Calu3 (cell line): ENCODE measurements around the gene PROK1. TPM values are rescaled to one million over a fixed set of nuclear protein-coding genes. Genes with fewer than 3 reads are reported as not detected.

Source experiments
- BruUV-seq: library from RNA; stranded (reverse); fragments of 400-500 nt; replicated peaks from 2 replicates; lab custom pipeline; 2021; lab: Mats Ljungman, UMichigan
- CTCF ChIA-PET: fragments of 300-600 bp; sonication (Branson Sonifier 250); formaldehyde crosslinking; loops from one replicate; lab custom pipeline; 2022; ENCODE audit warnings: antibody characterized with exemption; lab: Charles Lee
- DNase-seq: peaks from one replicate; pipeline ENCODE4 v3.0.0; 2022
- H3K27ac Mint-ChIP-seq: one replicate; pipeline ENCODE4 v1.8.0; 2022; ENCODE audit warnings: mixed read lengths; ENCODE audit not compliant: unreplicated experiment
- H3K27me3 Mint-ChIP-seq: one replicate; pipeline ENCODE4 v1.8.0; 2022; ENCODE audit warnings: mixed read lengths; ENCODE audit not compliant: unreplicated experiment
- H3K36me3 Mint-ChIP-seq: one replicate; pipeline ENCODE4 v1.8.0; 2022; ENCODE audit warnings: mild to moderate bottlenecking, moderate library complexity, mixed read lengths; ENCODE audit not compliant: insufficient read depth, unreplicated experiment
- H3K4me1 Mint-ChIP-seq: one replicate; pipeline ENCODE4 v1.8.0; 2022; ENCODE audit warnings: mild to moderate bottlenecking, low read depth, mixed read lengths; ENCODE audit not compliant: unreplicated experiment
- H3K4me3 Mint-ChIP-seq: one replicate; pipeline ENCODE4 v1.8.0; 2022; ENCODE audit warnings: mild to moderate bottlenecking, low read depth, moderate library complexity, mixed read lengths; ENCODE audit not compliant: unreplicated experiment
- H3K9me3 Mint-ChIP-seq: one replicate; pipeline ENCODE4 v1.8.0; 2022; ENCODE audit warnings: low read depth, mixed read lengths; ENCODE audit not compliant: unreplicated experiment
- CTCF ChIP-seq: fragments of 200-600 bp; IDR thresholded peaks from one replicate; pipeline ENCODE4 v1.8.0; 2022; ENCODE audit warnings: antibody characterized with exemption; ENCODE audit not compliant: unreplicated experiment
- intact Hi-C: fragments of 100-400 bp; cut with micrococcal nuclease; formaldehyde crosslinking; loops from one replicate; pipeline ENCODE4 v1.10.0; 2022; ENCODE audit not compliant: unreplicated experiment
- total RNA-seq: library from RNA; stranded (reverse); gene quantifications from 2 replicates; pipeline ENCODE4 v1.2.3, GENCODE V29; 2022

The PROK1 gene
- total RNA-seq, 1 experiment from 2014 or later, result not detected

- Mint-ChIP-seq H3K4me3 (peak within 1 kb of the TSS; percentile 99), H3K27ac (peak within 1 kb of the TSS; percentile 94), H3K9me3 (no peaks in the 10 kb centered on the region), H3K27me3 (no peaks in the 10 kb centered on the region), H3K36me3 (peaks cover 22% of the 10 kb centered on the region), H3K4me1 (peaks cover 11% of the 10 kb centered on the region)
- intact Hi-C loops, result loop anchor here (2.0 to 5.0 kb wide), 2 partner anchors 75 to 205 kb away; no protein-coding TSS in a partner anchor
- peak; percentile 87 for DNase-seq
- CTCF ChIA-PET, result interaction anchor here (1.0 to 1.5 kb wide), 2 partner anchors 69 to 88 kb away, joined by 3 read pairs; no protein-coding TSS in a partner anchor
- no peak for TF ChIP-seq CTCF
- BruUV-seq, result TSS peak; percentile 72
Observed at GRCh38 chr1:110407260-110408210, 43.4 kb upstream of the PROK1 start, which contains the start of gene LAMTOR5. TSS of gene LAMTOR5 (minus strand) at chr1:110407694. CDS start at chr1:110407620, 74 bp downstream.

- CTCF ChIA-PET, result interaction anchor here (0.8 to 1.5 kb wide), 3 partner anchors 52 to 87 kb away, joined by 3 to 4 read pairs (median 3); no protein-coding TSS in a partner anchor
- intact Hi-C loops, result loop anchor here (5.0 kb wide), 1 partner anchor 206 kb away; no protein-coding TSS in a partner anchor
- DNase-seq, result no peak
- Mint-ChIP-seq H3K27me3 (no peaks in the 10 kb centered on the region), H3K4me3 (peak overlapping the region; percentile 99), H3K4me1 (peaks cover 11% of the 10 kb centered on the region), H3K9me3 (no peaks in the 10 kb centered on the region), H3K36me3 (peaks cover 22% of the 10 kb centered on the region), H3K27ac (no peak overlapping the region)
- BruUV-seq, result no TSS peak
- TF ChIP-seq CTCF, result no peak
Observed at GRCh38 chr1:110408488-110408887, 42.5 kb upstream of the PROK1 start.

DNA sequence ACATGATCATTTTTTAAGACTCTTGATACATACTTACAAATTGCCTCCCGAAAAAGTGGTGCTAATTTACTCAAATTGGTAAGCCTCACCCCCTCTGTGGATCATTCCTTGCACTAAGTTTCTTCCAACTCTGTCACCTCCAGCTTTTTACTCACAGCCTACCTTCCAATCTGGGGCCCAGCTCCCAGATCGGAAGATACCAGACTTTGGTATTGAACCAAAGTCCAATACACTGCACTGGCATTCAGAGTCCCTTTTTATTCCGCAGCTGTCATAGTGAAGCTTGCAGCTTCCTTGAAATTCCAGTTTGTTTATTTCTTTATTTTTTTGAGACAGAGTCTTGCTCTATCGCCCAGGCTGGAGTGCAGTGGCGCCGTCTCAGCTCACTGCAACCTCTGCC, 41.6 kb upstream of the PROK1 start:
- intact Hi-C loops, result loop anchor here (5.0 kb wide), 1 partner anchor 207 kb away; no protein-coding TSS in a partner anchor
- Mint-ChIP-seq H3K27ac (no peak overlapping the region), H3K36me3 (peaks cover 22% of the 10 kb centered on the region), H3K4me3 (no peak overlapping the region), H3K27me3 (peaks cover 2% of the 10 kb centered on the region), H3K4me1 (peaks cover 11% of the 10 kb centered on the region), H3K9me3 (no peaks in the 10 kb centered on the region)
- BruUV-seq, result no TSS peak
- CTCF ChIA-PET, result interaction anchor here (1.5 kb wide), 1 partner anchor 71 kb away, joined by 3 read pairs; no protein-coding TSS in a partner anchor
- TF ChIP-seq CTCF, result no peak
- DNase-seq, result no peak

DNA sequence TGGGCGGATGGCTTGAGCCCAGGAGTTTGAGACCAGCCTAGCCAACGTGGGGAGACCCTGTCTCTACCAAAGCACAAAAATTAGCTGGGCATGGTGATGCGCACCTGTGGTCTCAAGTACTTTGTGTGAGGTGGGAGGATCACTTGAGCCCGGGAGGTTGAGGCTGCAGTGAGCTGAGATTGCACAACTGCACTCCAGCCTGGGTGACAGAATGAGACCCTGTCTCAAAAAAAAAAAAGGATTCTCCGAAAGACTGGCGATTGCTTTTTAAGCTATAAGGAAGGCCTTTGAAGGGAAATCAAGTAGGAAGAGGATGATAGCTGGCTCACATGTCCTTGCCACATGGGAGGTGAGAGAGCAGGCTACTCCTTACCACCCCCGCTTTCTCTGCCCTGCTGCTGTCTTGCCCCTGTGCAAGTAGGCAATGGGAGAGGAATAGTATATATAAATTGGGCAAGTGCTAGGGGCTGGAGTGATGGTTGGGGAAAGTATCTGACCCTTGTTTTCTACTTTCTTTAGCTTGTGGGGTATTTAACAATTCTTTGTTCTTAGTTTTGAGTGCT, 39.7 kb upstream of the PROK1 start:
- no peak for TF ChIP-seq CTCF
- intact Hi-C loops, result no loop called here
- CTCF ChIA-PET, result interaction anchor here (0.7 to 4.5 kb wide), 3 partner anchors 23 to 84 kb away, joined by 4 to 37 read pairs (median 5); no protein-coding TSS in a partner anchor
- H3K27me3 Mint-ChIP-seq, result peaks cover 21% of the 10 kb centered on the region
- H3K27ac Mint-ChIP-seq, result no peak overlapping the region
- H3K4me3 Mint-ChIP-seq, result no peak overlapping the region
- peaks cover 11% of the 10 kb centered on the region for H3K4me1 Mint-ChIP-seq
- peaks cover 17% of the 10 kb centered on the region for H3K36me3 Mint-ChIP-seq
- H3K9me3 Mint-ChIP-seq, result no peaks in the 10 kb centered on the region
- BruUV-seq, result no TSS peak
- DNase-seq, result no peak
